Measurements from ENCODE around the gene GRK5. TPM values are rescaled to one million over a fixed set of nuclear protein-coding genes. Genes with fewer than 3 reads are reported as not detected.

The GRK5 gene
- total RNA-seq, 1 donor from 2014 or later, result 163 TPM

GRCh38 chr10:119503821-119504220 lies 296.4 kb downstream of the GRK5 start:
- Mint-ChIP-seq H3K27ac (ENCODE audit: unreplicated experiment) (no peak overlapping the region), H3K9me3 (ENCODE audit: unreplicated experiment) (no peaks in the 10 kb centered on the region), H3K36me3 (ENCODE audit: low read depth, unreplicated experiment) (peaks cover 7% of the 10 kb centered on the region), H3K4me3 (ENCODE audit: unreplicated experiment) (no peak overlapping the region), H3K4me1 (ENCODE audit: unreplicated experiment) (peaks cover 20% of the 10 kb centered on the region), H3K27me3 (ENCODE audit: unreplicated experiment) (peaks cover under 1% of the 10 kb centered on the region)
- no peak for TF ChIP-seq CTCF (IDR thresholded peaks at IDR 0.05; ENCODE audit: unreplicated experiment)
- DNase-seq (ENCODE audit: low spot score), result no peak

DNA sequence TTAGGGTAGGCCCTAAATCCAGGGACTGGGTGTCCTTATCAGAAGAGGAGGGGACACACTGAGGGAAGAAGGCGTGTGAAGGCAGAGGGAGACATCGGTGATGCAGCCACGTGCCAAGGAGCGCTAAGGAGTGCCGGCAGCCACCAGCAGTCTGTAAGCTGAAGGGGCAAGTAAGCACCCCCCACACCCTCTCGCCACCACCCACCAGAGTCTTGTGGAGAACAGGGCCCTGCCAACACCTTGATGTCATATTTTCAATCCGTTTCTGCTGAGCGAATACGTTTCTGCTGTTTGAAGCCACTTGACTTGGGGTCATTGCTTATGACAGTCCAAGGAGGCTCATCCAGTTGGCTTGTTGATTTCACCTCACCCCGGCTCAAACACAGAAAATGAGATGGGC lies 297.3 kb downstream of the GRK5 start:
- peaks cover 1% of the 10 kb centered on the region for H3K27me3 Mint-ChIP-seq (ENCODE audit: unreplicated experiment)
- no peak for DNase-seq (ENCODE audit: low spot score)
- H3K4me3 Mint-ChIP-seq (ENCODE audit: unreplicated experiment), result no peak overlapping the region
- peaks cover 13% of the 10 kb centered on the region for H3K4me1 Mint-ChIP-seq (ENCODE audit: unreplicated experiment)
- H3K36me3 Mint-ChIP-seq (ENCODE audit: low read depth, unreplicated experiment), result peaks cover 7% of the 10 kb centered on the region
- TF ChIP-seq CTCF (IDR thresholded peaks at IDR 0.05; ENCODE audit: unreplicated experiment), result no peak
- no peak overlapping the region for H3K27ac Mint-ChIP-seq (ENCODE audit: unreplicated experiment)
- H3K9me3 Mint-ChIP-seq (ENCODE audit: unreplicated experiment), result no peaks in the 10 kb centered on the region

- Mint-ChIP-seq H3K27me3 (ENCODE audit: unreplicated experiment) (peaks cover 1% of the 10 kb centered on the region), H3K9me3 (ENCODE audit: unreplicated experiment) (no peaks in the 10 kb centered on the region), H3K4me1 (ENCODE audit: unreplicated experiment) (peaks cover 13% of the 10 kb centered on the region), H3K27ac (ENCODE audit: unreplicated experiment) (no peak overlapping the region), H3K36me3 (ENCODE audit: low read depth, unreplicated experiment) (peaks cover 7% of the 10 kb centered on the region), H3K4me3 (ENCODE audit: unreplicated experiment) (no peak overlapping the region)
- no peak for TF ChIP-seq CTCF (IDR thresholded peaks at IDR 0.05; ENCODE audit: unreplicated experiment)
- no peak for DNase-seq (ENCODE audit: low spot score)
These were observed 297.8 kb downstream of the GRK5 start for GRCh38 chr10:119505131-119505551.

Small RNA genes within 50 kb of the gene (microRNA-seq; reads per million reads assigned to microRNA genes)
- not detected for gene MIR4681 (ENCODE audit: unreplicated experiment)

Other genes with a start within 250 kb of the GRK5 start
- 1.2 TPM for gene NANOS1, start 177.9 kb upstream of the GRK5 start, total RNA-seq (ENCODE audit: unreplicated experiment)
- gene EIF3A, start 126.8 kb upstream of the GRK5 start, total RNA-seq (ENCODE audit: unreplicated experiment), result 107 TPM
- 40.6 TPM for gene DENND10, start 103.5 kb upstream of the GRK5 start, total RNA-seq (ENCODE audit: unreplicated experiment)
- 19.0 TPM for gene SFXN4, start 41.9 kb upstream of the GRK5 start, total RNA-seq (ENCODE audit: unreplicated experiment)
- gene PRDX3, start 28.8 kb upstream of the GRK5 start, total RNA-seq (ENCODE audit: unreplicated experiment), result 93.2 TPM

Data from endothelial cell (in vitro differentiated cells).